HG02759 (cell line): ENCODE results near the gene SHB.

Experiments used
- ATAC-seq: cut with Tn5 transposase; IDR thresholded peaks from one replicate; pipeline ENCODE4 v1.9.1; 2021; ENCODE audit warnings: mild to moderate bottlenecking, moderate library complexity; ENCODE audit not compliant: unreplicated experiment

The SHB gene

GRCh38 chr9:38068701-38069628 lies at the start of gene SHB:
Gene SHB (minus strand): TSS chr9:38069227. CDS start chr9:38068645, 582 bp downstream.
- ATAC-seq, result peak; percentile 49

GRCh38 chr9:38117651-38118050 lies 48.6 kb upstream of the SHB start:
- no peak for ATAC-seq

- no peak for ATAC-seq
Measured at GRCh38 chr9:38114905-38115304, 45.9 kb upstream of the SHB start.

- ATAC-seq, result no peak
Measured at GRCh38 chr9:38112456-38112855, 43.4 kb upstream of the SHB start.

- ATAC-seq, result no peak
Measured at GRCh38 chr9:38112049-38112448, 43.0 kb upstream of the SHB start.

GRCh38 chr9:38110476-38110875 lies 41.4 kb upstream of the SHB start:
- ATAC-seq, result no peak

GRCh38 chr9:38109601-38110000 lies 40.6 kb upstream of the SHB start:
- ATAC-seq, result no peak

GRCh38 chr9:38108326-38108725 lies 39.3 kb upstream of the SHB start:
- ATAC-seq, result no peak

- no peak for ATAC-seq
Measured at GRCh38 chr9:38107811-38108304, 38.8 kb upstream of the SHB start.

- ATAC-seq, result no peak
Measured at GRCh38 chr9:38107405-38107804, 38.4 kb upstream of the SHB start.

GRCh38 chr9:38106488-38106887 lies 37.5 kb upstream of the SHB start:
- no peak for ATAC-seq

GRCh38 chr9:38103340-38103739 lies 34.3 kb upstream of the SHB start:
- no peak for ATAC-seq

- no peak for ATAC-seq
Measured at GRCh38 chr9:38101423-38101822, 32.4 kb upstream of the SHB start.

GRCh38 chr9:38096238-38096805 lies 27.3 kb upstream of the SHB start:
- no peak for ATAC-seq

- ATAC-seq, result no peak
Measured at GRCh38 chr9:38094165-38094564, 25.1 kb upstream of the SHB start.

GRCh38 chr9:38092656-38093055 lies 23.6 kb upstream of the SHB start:
- ATAC-seq, result no peak

GRCh38 chr9:38092200-38092524 lies 23.1 kb upstream of the SHB start:
- ATAC-seq, result peak; percentile 38

- peak; percentile 66 for ATAC-seq
Measured at GRCh38 chr9:38091310-38092199, 22.5 kb upstream of the SHB start.

GRCh38 chr9:38090170-38090569 lies 21.1 kb upstream of the SHB start:
- no peak for ATAC-seq

GRCh38 chr9:38089387-38090165 lies 20.5 kb upstream of the SHB start:
- ATAC-seq, result no peak
